Measurements from ENCODE around the gene HBG1.

DNA sequence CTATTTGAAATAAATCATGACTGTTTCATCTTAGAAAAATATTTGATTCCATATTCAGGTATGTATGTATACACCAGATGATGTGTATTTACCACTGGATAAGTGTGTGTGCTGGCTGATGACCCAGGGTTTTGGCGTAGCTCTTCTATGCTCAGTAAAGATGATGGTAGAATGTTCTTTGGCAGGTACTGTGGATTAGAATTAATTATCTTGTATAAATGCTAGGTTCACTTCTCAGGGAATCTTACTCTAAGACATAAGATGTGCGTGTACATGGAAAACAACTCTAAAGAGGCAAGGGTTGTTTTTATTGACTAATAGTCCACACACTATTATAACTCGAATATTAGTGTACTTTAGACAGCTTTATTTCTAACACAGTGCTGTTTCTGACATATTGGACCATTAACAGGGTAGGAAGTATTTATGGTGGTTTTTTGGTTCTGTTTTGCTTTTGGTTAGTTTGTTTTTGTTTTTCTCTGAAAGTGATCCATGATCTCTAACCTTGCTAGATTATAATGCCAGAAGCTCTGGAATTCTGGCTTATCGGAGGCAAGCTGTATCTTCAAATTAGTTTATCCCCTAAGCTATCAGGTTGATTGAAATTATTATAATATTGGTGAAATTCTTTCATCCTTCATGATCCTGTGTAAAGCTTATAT, 1.0 kb upstream of the HBG1 start:
- TF ChIP-seq, protein P1, sequence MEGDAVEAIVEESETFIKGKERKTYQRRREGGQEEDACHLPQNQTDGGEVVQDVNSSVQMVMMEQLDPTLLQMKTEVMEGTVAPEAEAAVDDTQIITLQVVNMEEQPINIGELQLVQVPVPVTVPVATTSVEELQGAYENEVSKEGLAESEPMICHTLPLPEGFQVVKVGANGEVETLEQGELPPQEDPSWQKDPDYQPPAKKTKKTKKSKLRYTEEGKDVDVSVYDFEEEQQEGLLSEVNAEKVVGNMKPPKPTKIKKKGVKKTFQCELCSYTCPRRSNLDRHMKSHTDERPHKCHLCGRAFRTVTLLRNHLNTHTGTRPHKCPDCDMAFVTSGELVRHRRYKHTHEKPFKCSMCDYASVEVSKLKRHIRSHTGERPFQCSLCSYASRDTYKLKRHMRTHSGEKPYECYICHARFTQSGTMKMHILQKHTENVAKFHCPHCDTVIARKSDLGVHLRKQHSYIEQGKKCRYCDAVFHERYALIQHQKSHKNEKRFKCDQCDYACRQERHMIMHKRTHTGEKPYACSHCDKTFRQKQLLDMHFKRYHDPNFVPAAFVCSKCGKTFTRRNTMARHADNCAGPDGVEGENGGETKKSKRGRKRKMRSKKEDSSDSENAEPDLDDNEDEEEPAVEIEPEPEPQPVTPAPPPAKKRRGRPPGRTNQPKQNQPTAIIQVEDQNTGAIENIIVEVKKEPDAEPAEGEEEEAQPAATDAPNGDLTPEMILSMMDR (conservative IDR thresholded peaks at IDR 0.05; ENCODE audit: low read depth in 2 of 2): no peak
- no peak for TF ChIP-seq POLR2AphosphoS5 (IDR thresholded peaks at IDR 0.05; ENCODE audit: low read depth)
- no peak for TF ChIP-seq CREB1 (CRISPR knock-in tag; IDR thresholded peaks at IDR 0.05; ENCODE audit: low read depth)
- no peak for TF ChIP-seq EZH2 (IDR thresholded peaks at IDR 0.05; ENCODE audit: low read depth, unreplicated experiment)
- no peak for TF ChIP-seq EZH2phosphoT487 (IDR thresholded peaks at IDR 0.05; ENCODE audit: unreplicated experiment)
- TF ChIP-seq, protein P2, sequence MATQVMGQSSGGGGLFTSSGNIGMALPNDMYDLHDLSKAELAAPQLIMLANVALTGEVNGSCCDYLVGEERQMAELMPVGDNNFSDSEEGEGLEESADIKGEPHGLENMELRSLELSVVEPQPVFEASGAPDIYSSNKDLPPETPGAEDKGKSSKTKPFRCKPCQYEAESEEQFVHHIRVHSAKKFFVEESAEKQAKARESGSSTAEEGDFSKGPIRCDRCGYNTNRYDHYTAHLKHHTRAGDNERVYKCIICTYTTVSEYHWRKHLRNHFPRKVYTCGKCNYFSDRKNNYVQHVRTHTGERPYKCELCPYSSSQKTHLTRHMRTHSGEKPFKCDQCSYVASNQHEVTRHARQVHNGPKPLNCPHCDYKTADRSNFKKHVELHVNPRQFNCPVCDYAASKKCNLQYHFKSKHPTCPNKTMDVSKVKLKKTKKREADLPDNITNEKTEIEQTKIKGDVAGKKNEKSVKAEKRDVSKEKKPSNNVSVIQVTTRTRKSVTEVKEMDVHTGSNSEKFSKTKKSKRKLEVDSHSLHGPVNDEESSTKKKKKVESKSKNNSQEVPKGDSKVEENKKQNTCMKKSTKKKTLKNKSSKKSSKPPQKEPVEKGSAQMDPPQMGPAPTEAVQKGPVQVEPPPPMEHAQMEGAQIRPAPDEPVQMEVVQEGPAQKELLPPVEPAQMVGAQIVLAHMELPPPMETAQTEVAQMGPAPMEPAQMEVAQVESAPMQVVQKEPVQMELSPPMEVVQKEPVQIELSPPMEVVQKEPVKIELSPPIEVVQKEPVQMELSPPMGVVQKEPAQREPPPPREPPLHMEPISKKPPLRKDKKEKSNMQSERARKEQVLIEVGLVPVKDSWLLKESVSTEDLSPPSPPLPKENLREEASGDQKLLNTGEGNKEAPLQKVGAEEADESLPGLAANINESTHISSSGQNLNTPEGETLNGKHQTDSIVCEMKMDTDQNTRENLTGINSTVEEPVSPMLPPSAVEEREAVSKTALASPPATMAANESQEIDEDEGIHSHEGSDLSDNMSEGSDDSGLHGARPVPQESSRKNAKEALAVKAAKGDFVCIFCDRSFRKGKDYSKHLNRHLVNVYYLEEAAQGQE (IDR thresholded peaks at IDR 0.05; ENCODE audit: unreplicated experiment): no peak
- no peak for TF ChIP-seq NANOG (IDR thresholded peaks at IDR 0.05; ENCODE audit: borderline replicate concordance)
- TF ChIP-seq, protein P3, sequence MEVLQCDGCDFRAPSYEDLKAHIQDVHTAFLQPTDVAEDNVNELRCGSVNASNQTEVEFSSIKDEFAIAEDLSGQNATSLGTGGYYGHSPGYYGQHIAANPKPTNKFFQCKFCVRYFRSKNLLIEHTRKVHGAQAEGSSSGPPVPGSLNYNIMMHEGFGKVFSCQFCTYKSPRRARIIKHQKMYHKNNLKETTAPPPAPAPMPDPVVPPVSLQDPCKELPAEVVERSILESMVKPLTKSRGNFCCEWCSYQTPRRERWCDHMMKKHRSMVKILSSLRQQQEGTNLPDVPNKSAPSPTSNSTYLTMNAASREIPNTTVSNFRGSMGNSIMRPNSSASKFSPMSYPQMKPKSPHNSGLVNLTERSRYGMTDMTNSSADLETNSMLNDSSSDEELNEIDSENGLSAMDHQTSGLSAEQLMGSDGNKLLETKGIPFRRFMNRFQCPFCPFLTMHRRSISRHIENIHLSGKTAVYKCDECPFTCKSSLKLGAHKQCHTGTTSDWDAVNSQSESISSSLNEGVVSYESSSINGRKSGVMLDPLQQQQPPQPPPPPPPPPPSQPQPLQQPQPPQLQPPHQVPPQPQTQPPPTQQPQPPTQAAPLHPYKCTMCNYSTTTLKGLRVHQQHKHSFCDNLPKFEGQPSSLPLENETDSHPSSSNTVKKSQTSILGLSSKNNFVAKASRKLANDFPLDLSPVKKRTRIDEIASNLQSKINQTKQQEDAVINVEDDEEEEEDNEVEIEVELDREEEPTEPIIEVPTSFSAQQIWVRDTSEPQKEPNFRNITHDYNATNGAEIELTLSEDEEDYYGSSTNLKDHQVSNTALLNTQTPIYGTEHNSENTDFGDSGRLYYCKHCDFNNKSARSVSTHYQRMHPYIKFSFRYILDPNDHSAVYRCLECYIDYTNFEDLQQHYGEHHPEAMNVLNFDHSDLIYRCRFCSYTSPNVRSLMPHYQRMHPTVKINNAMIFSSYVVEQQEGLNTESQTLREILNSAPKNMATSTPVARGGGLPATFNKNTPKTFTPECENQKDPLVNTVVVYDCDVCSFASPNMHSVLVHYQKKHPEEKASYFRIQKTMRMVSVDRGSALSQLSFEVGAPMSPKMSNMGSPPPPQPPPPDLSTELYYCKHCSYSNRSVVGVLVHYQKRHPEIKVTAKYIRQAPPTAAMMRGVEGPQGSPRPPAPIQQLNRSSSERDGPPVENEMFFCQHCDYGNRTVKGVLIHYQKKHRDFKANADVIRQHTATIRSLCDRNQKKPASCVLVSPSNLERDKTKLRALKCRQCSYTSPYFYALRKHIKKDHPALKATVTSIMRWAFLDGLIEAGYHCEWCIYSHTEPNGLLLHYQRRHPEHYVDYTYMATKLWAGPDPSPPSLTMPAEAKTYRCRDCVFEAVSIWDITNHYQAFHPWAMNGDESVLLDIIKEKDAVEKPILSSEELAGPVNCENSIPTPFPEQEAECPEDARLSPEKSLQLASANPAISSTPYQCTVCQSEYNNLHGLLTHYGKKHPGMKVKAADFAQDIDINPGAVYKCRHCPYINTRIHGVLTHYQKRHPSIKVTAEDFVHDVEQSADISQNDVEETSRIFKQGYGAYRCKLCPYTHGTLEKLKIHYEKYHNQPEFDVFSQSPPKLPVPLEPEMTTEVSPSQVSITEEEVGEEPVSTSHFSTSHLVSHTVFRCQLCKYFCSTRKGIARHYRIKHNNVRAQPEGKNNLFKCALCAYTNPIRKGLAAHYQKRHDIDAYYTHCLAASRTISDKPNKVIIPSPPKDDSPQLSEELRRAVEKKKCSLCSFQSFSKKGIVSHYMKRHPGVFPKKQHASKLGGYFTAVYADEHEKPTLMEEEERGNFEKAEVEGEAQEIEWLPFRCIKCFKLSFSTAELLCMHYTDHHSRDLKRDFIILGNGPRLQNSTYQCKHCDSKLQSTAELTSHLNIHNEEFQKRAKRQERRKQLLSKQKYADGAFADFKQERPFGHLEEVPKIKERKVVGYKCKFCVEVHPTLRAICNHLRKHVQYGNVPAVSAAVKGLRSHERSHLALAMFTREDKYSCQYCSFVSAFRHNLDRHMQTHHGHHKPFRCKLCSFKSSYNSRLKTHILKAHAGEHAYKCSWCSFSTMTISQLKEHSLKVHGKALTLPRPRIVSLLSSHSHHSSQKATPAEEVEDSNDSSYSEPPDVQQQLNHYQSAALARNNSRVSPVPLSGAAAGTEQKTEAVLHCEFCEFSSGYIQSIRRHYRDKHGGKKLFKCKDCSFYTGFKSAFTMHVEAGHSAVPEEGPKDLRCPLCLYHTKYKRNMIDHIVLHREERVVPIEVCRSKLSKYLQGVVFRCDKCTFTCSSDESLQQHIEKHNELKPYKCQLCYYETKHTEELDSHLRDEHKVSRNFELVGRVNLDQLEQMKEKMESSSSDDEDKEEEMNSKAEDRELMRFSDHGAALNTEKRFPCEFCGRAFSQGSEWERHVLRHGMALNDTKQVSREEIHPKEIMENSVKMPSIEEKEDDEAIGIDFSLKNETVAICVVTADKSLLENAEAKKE (CRISPR knock-in tag; IDR thresholded peaks at IDR 0.05): no peak
- TF ChIP-seq ZNF114 (CRISPR knock-in tag; IDR thresholded peaks at IDR 0.05): no peak
- TF ChIP-seq, protein P4, sequence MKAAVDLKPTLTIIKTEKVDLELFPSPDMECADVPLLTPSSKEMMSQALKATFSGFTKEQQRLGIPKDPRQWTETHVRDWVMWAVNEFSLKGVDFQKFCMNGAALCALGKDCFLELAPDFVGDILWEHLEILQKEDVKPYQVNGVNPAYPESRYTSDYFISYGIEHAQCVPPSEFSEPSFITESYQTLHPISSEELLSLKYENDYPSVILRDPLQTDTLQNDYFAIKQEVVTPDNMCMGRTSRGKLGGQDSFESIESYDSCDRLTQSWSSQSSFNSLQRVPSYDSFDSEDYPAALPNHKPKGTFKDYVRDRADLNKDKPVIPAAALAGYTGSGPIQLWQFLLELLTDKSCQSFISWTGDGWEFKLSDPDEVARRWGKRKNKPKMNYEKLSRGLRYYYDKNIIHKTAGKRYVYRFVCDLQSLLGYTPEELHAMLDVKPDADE (IDR thresholded peaks at IDR 0.05): no peak
- no peak for TF ChIP-seq ZNF331 (CRISPR knock-in tag; IDR thresholded peaks at IDR 0.05; ENCODE audit: low read depth)

All from GM23338 (cell line).